ENCODE results near the gene AOC2. TPM values are rescaled to one million over a fixed set of nuclear protein-coding genes. Genes with fewer than 3 reads are reported as not detected.

The AOC2 gene
- total and polyA plus RNA-seq, 2 of the 13 experiments (the other 11 are each of a cell fraction or from before 2014, with no cell fraction given): 1.2 to 3.3 TPM

- Histone ChIP-seq H3K4me3 (replicated peaks in 1 of 3; ENCODE audit: insufficient read depth in 1 of 3, low read depth in 2 of 3, low read length in 3 of 3) (no peak overlapping the region), H3K27ac (ENCODE audit: extremely low read length, insufficient read depth, low read length) (peak overlapping the region; percentile 5), H2AFZ (ENCODE audit: low read length) (no peak overlapping the region), H3K36me3 (replicated peaks in 1 of 2; ENCODE audit: control insufficient read depth in 1 of 2, insufficient read depth in 2 of 2, low read length in 2 of 2) (no peaks in the 10 kb centered on the region), H3K4me2 (ENCODE audit: low read depth, low read length) (peak overlapping the region; percentile 23; the same call in 1 of the 2 replicates), H3K4me1 (ENCODE audit: insufficient read depth, low read length) (peaks cover 58% of the 10 kb centered on the region), H3K9me3 (ENCODE audit: low read length) (peaks cover 9% of the 10 kb centered on the region), H3K79me2 (ENCODE audit: insufficient read depth, low read length) (no peaks in the 10 kb centered on the region), H4K20me1 (ENCODE audit: insufficient read depth, low read length) (no peaks in the 10 kb centered on the region), H3K9ac (ENCODE audit: insufficient read depth, low read depth, low read length) (no peak overlapping the region), H3K27me3 (ENCODE audit: control insufficient read depth in 1 of 2, insufficient read depth in 2 of 2, low read length in 2 of 2) (no peaks in the 10 kb centered on the region)
- WGBS (ENCODE audit: low lambda C conversion rate): 74% methylated on average over 12 of the region's 13 CpGs
- ChIA-PET CTCF (ENCODE audit: low intra/inter-chr PET ratio, low total read pairs) (no interaction called here), POLR2A (interaction anchor here (1.2 kb wide), 5 partner anchors 14 to 48 kb away, joined by 3 to 5 read pairs (median 4); partner anchors contain the start of gene BECN1)
- no peak for FAIRE-seq
- peak; percentile 50 for ATAC-seq
- in situ Hi-C loops (cut with HindIII; ENCODE audit: extremely low pct_ligation_motif_present, low pct_unique_long_range_greater_than_20kb) (no loop called here), intact Hi-C loops (cut with micrococcal nuclease; ENCODE audit: unreplicated experiment) (no loop called here)
- BruUV-seq (replicated peaks): no TSS peak
- DNase-seq (ENCODE audit: low spot score): no peak
- TF ChIP-seq EEA1 (CRISPR knock-in tag; IDR thresholded peaks at IDR 0.05; ENCODE audit: borderline replicate concordance) (no peak), PHF20 (CRISPR knock-in tag; IDR thresholded peaks at IDR 0.05) (no peak), IKZF4 (CRISPR knock-in tag; IDR thresholded peaks at IDR 0.05; ENCODE audit: borderline replicate concordance, low read depth, not compliant biosample characterization) (no peak), ZNF782 (CRISPR knock-in tag; IDR thresholded peaks at IDR 0.05; ENCODE audit: borderline replicate concordance) (no peak), ZNF572 (CRISPR knock-in tag; IDR thresholded peaks at IDR 0.05) (no peak), TGIF2 (CRISPR knock-in tag; IDR thresholded peaks at IDR 0.05) (no peak), KDM6A (CRISPR knock-in tag; IDR thresholded peaks at IDR 0.05; ENCODE audit: low read depth) (no peak), CEBPG (CRISPR knock-in tag; IDR thresholded peaks at IDR 0.05) (no peak), EZH2 (conservative IDR thresholded peaks at IDR 0.05; ENCODE audit: low read depth, low read length) (no peak), ZNF264 (CRISPR knock-in tag; IDR thresholded peaks at IDR 0.05) (no peak), SOX5 (CRISPR knock-in tag; IDR thresholded peaks at IDR 0.05; ENCODE audit: borderline replicate concordance) (no peak), ZNF780A (CRISPR knock-in tag; IDR thresholded peaks at IDR 0.05) (no peak), ZNF597 (CRISPR knock-in tag; IDR thresholded peaks at IDR 0.05) (no peak), ZBTB42 (CRISPR knock-in tag; IDR thresholded peaks at IDR 0.05) (no peak), ZNF337 (CRISPR knock-in tag; IDR thresholded peaks at IDR 0.05; ENCODE audit: borderline replicate concordance, low read depth) (no peak), U2AF2 (IDR thresholded peaks at IDR 0.05; ENCODE audit: low read depth, low read length) (no peak), KAT8 (CRISPR knock-in tag; IDR thresholded peaks at IDR 0.05) (no peak), PITX1 (CRISPR knock-in tag; IDR thresholded peaks at IDR 0.05) (peak; percentile 30; the same call in 1 of the 2 replicates), ZFP82 (CRISPR knock-in tag; IDR thresholded peaks at IDR 0.05; ENCODE audit: borderline replicate concordance) (no peak), SMYD3 (CRISPR knock-in tag; IDR thresholded peaks at IDR 0.05) (no peak), CCAR2 (optimal IDR thresholded peaks at IDR 0.05; ENCODE audit: low read depth, low read length) (no peak), XBP1 (CRISPR knock-in tag; IDR thresholded peaks at IDR 0.05) (no peak), MAFG (CRISPR knock-in tag; IDR thresholded peaks at IDR 0.05) (no peak)
- TF ChIP-seq, protein P1, sequence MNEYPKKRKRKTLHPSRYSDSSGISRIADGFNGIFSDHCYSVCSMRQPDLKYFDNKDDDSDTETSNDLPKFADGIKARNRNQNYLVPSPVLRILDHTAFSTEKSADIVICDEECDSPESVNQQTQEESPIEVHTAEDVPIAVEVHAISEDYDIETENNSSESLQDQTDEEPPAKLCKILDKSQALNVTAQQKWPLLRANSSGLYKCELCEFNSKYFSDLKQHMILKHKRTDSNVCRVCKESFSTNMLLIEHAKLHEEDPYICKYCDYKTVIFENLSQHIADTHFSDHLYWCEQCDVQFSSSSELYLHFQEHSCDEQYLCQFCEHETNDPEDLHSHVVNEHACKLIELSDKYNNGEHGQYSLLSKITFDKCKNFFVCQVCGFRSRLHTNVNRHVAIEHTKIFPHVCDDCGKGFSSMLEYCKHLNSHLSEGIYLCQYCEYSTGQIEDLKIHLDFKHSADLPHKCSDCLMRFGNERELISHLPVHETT (CRISPR knock-in tag; conservative IDR thresholded peaks at IDR 0.05): no peak
- TF ChIP-seq, protein P2, sequence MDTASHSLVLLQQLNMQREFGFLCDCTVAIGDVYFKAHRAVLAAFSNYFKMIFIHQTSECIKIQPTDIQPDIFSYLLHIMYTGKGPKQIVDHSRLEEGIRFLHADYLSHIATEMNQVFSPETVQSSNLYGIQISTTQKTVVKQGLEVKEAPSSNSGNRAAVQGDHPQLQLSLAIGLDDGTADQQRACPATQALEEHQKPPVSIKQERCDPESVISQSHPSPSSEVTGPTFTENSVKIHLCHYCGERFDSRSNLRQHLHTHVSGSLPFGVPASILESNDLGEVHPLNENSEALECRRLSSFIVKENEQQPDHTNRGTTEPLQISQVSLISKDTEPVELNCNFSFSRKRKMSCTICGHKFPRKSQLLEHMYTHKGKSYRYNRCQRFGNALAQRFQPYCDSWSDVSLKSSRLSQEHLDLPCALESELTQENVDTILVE (CRISPR knock-in tag; IDR thresholded peaks at IDR 0.05): no peak
These were observed 28.0 kb downstream of the AOC2 start for GRCh38 chr17:42872251-42872965.

All from HepG2 (cell line).